ENCODE data around the gene INTS11. TPM values are rescaled to one million over a fixed set of nuclear protein-coding genes. Genes with fewer than 3 reads are reported as not detected.

Gene INTS11
- total RNA-seq, 1 experiment from 2014 or later, result 139 TPM

DNA sequence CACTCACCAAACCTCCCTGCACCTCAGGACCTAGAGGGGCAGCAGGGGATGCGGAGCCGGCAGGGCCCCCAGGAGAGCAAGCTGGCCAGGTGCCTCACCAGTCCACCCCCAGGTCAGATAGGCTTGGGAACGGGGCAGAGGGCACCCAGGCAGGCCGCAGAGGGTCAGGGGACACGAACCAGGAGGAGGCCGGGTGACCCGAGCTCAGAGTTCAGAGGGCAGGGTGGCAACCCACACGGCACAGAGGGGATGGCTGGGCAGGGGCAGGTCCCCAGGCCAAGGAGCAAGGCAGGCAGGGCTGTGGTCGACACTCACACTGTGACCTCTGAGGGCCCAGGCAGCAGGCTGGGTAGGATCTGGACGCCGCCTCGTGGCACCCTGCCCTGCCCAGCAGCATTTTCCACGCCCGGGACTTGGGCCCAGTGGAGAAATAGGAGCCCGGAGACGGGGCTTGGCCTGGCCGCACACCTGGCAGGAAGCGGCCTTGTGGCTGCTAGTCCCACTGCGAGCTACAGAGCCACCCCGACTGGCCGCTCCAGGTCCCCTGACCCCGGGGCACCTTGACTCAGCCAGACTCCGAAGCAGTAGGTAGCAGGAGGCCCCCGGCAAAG is 19.5 kb upstream of the INTS11 start:
- Histone ChIP-seq H2BK15ac (ENCODE audit: low read depth, low read length) (no peak overlapping the region), H3K79me1 (ENCODE audit: insufficient read depth, low read depth, low read length, poor library complexity, severe bottlenecking) (peaks cover 13% of the 10 kb centered on the region), H2AK5ac (ENCODE audit: insufficient read length, low read length) (no peak overlapping the region), H3K14ac (ENCODE audit: insufficient read depth, low read length) (no peak overlapping the region), H2AFZ (ENCODE audit: low read length) (no peak overlapping the region), H3K18ac (ENCODE audit: insufficient read length, low read depth, low read length) (no peak overlapping the region), H4K20me1 (ENCODE audit: control insufficient read depth, insufficient read depth, insufficient read length) (peaks cover 3% of the 10 kb centered on the region), H3K4me2 (ENCODE audit: insufficient read depth, insufficient read length, low read length) (no peak overlapping the region), H2BK12ac (ENCODE audit: insufficient read length, low read depth, low read length) (no peak overlapping the region), H2BK20ac (ENCODE audit: low read depth, low read length, poor library complexity, severe bottlenecking) (no peak overlapping the region), H3K4ac (ENCODE audit: low read depth, low read length) (no peak overlapping the region), H2BK5ac (ENCODE audit: insufficient read length, low read length) (no peak overlapping the region), H3K23ac (ENCODE audit: insufficient read length, low read depth, low read length) (no peak overlapping the region), H3K56ac (ENCODE audit: insufficient read length, low read depth, low read length) (no peak overlapping the region), H3T11ph (ENCODE audit: low read length) (no peak overlapping the region), H3K9ac (ENCODE audit: extremely low read depth, insufficient read length, low read length) (no peak overlapping the region), H4K5ac (ENCODE audit: insufficient read length, low read depth, low read length) (no peak overlapping the region), H4K8ac (replicated peaks; ENCODE audit: insufficient read length, low read depth, low read length) (no peak overlapping the region), H3K9me3 (ENCODE audit: control insufficient read depth, low read depth, low read length) (no peaks in the 10 kb centered on the region), H3K4me1 (ENCODE audit: insufficient read depth, low read length) (no peaks in the 10 kb centered on the region; the same call in 1 of the 2 replicates), H4K91ac (ENCODE audit: insufficient read length, low read depth, low read length) (no peak overlapping the region), H3K27me3 (ENCODE audit: insufficient read depth, low read length) (no peaks in the 10 kb centered on the region), H2BK120ac (ENCODE audit: low read depth, low read length, poor library complexity, severe bottlenecking) (no peak overlapping the region), H3K23me2 (ENCODE audit: insufficient read length, low read depth, low read length, poor library complexity, severe bottlenecking) (peaks cover 9% of the 10 kb centered on the region), H3K79me2 (ENCODE audit: insufficient read depth, low read length) (peaks cover 3% of the 10 kb centered on the region; the same call in 1 of the 2 replicates), H3K27ac (ENCODE audit: insufficient read length, low read depth, low read length) (no peak overlapping the region)
- no CpG with 5 or more reads among the region's 24 CpGs for WGBS (ENCODE audit: extremely low coverage, insufficient read length, low lambda C conversion rate)
- peaks cover 0 to 8% of the 10 kb centered on the region in 2 experiments; a peak in 3 of 5 replicates for H3K9me3 Mint-ChIP-seq
- H3K27ac Mint-ChIP-seq, result peak overlapping the region in 1 of 3 experiments; percentile 52; a peak in 1 of 7 replicates
- H3K27me3 Mint-ChIP-seq (ENCODE audit: low read depth), result no peaks in the 10 kb centered on the region
- peaks cover 21 to 29% (median 29%) of the 10 kb centered on the region in 3 experiments for H3K36me3 Mint-ChIP-seq (ENCODE audit: insufficient read depth in 1 of 3, low read depth in 3 of 3)
- no peak for DNase-seq
- peaks cover 6 to 15% of the 10 kb centered on the region in 2 experiments for H3K4me1 Mint-ChIP-seq
- TF ChIP-seq, protein P1, sequence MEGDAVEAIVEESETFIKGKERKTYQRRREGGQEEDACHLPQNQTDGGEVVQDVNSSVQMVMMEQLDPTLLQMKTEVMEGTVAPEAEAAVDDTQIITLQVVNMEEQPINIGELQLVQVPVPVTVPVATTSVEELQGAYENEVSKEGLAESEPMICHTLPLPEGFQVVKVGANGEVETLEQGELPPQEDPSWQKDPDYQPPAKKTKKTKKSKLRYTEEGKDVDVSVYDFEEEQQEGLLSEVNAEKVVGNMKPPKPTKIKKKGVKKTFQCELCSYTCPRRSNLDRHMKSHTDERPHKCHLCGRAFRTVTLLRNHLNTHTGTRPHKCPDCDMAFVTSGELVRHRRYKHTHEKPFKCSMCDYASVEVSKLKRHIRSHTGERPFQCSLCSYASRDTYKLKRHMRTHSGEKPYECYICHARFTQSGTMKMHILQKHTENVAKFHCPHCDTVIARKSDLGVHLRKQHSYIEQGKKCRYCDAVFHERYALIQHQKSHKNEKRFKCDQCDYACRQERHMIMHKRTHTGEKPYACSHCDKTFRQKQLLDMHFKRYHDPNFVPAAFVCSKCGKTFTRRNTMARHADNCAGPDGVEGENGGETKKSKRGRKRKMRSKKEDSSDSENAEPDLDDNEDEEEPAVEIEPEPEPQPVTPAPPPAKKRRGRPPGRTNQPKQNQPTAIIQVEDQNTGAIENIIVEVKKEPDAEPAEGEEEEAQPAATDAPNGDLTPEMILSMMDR (conservative IDR thresholded peaks at IDR 0.05), result no peak
- H3K4me3 Mint-ChIP-seq, result no peak overlapping the region
